Measurements from ENCODE around the gene ATG9A. TPM values are rescaled to one million over a fixed set of nuclear protein-coding genes. Genes with fewer than 3 reads are reported as not detected.

ATG9A gene
- total and polyA plus RNA-seq, 9 of the 15 experiments (the other 6 are each of a cell fraction or from before 2014, with no cell fraction given), result 0.25 to 65.6 (median 23.4) TPM

- TF ChIP-seq ZNF224 (CRISPR knock-in tag; IDR thresholded peaks at IDR 0.05) (no peak), NR2F6 (CRISPR knock-in tag; IDR thresholded peaks at IDR 0.05) (no peak), KDM5B (IDR thresholded peaks at IDR 0.05; ENCODE audit: insufficient replicate concordance, low read depth, low read length) (peak; percentile 94), HNRNPH1 (optimal IDR thresholded peaks at IDR 0.05; ENCODE audit: low read depth, low read length) (no peak), HMG20B (CRISPR knock-in tag; IDR thresholded peaks at IDR 0.05) (no peak), ZNF175 (CRISPR knock-in tag; IDR thresholded peaks at IDR 0.05; ENCODE audit: low read depth) (no peak), LARP7 (IDR thresholded peaks at IDR 0.05) (no peak), THAP7 (CRISPR knock-in tag; IDR thresholded peaks at IDR 0.05) (no peak), MEIS2 (IDR thresholded peaks at IDR 0.05; ENCODE audit: partially characterized antibody) (peak; percentile 38), RNF219 (CRISPR knock-in tag; IDR thresholded peaks at IDR 0.05) (no peak), CTCFL (IDR thresholded peaks at IDR 0.05; ENCODE audit: borderline replicate concordance, insufficient read depth, low read depth, low read length, poor library complexity, severe bottlenecking) (no peak), NONO (IDR thresholded peaks at IDR 0.05; ENCODE audit: low read depth in 2 of 2, low read length in 1 of 2) (0 out of 4 replicates have a peak, but pooled peaks of 1 of the 2 experiments have one; percentile 31), ZNF133 (CRISPR knock-in tag; IDR thresholded peaks at IDR 0.05) (no peak), NKRF (IDR thresholded peaks at IDR 0.05; ENCODE audit: borderline replicate concordance) (no peak), BHLHE40 (IDR thresholded peaks at IDR 0.05; ENCODE audit: low read length) (no peak), CREB3L1 (IDR thresholded peaks at IDR 0.05; ENCODE audit: borderline replicate concordance, low read depth) (no peak)
Observed at GRCh38 chr2:219253753-219254589, 24.5 kb upstream of the ATG9A start, which contains the start of gene TUBA4A (continued).
